BJ (cell line): ENCODE data around the gene BCL2L1. TPM values are rescaled to one million over a fixed set of nuclear protein-coding genes. Genes with fewer than 3 reads are reported as not detected.
"Not testable (repeated sequence)": the region's sequence is repeated elsewhere in the genome, so short reads cannot be mapped to it uniquely, and the experiment has no call there.

Source experiments
- CTCF ChIA-PET: fragments of 350-600 bp; formaldehyde crosslinking; extraction: SDS; loops from one replicate; lab custom pipeline; 2021; ENCODE audit warnings: antibody characterized with exemption, inconsistent platforms; lab: Yijun Ruan, JAX
- POLR2A ChIA-PET: fragments of 300-600 bp; sonication (Branson Sonifier 250); formaldehyde crosslinking; extraction: SDS; loops from one replicate; lab custom pipeline; 2021; ENCODE audit warnings: antibody characterized with exemption; lab: Charles Lee
- DNase-seq: peaks from one replicate; pipeline ENCODE4 v3.0.0-alpha.2; 2011; ENCODE audit warnings: low read depth
- H3K27me3 ChIP-seq: 2 replicates; pipeline ENCODE4 v1.6.0; 2011; ENCODE audit warnings: low read length; ENCODE audit not compliant: control insufficient read depth, insufficient read depth
- H3K36me3 ChIP-seq: 2 replicates; pipeline ENCODE4 v1.5.1; 2011; ENCODE audit warnings: low read length; ENCODE audit not compliant: control insufficient read depth, insufficient read depth
- H3K4me3 ChIP-seq: 2 replicates; pipeline ENCODE4 v1.5.1; 2011; ENCODE audit warnings: low read depth, mild to moderate bottlenecking, control low read depth, low read length
- CTCF ChIP-seq: IDR thresholded peaks from 2 replicates; pipeline ENCODE4 v1.5.1; 2011; ENCODE audit warnings: low read depth, mild to moderate bottlenecking, control low read depth, inconsistent platforms, low read length, moderate library complexity; ENCODE audit not compliant: insufficient read depth
- polyA plus RNA-seq: library from polyadenylated mRNA; depleted of rRNA; stranded (reverse); fragments of >200 nt; gene quantifications from 2 replicates; pipeline ENCODE4 v1.2.3, GENCODE V29; 2011

BCL2L1 gene
- polyA plus RNA-seq, 1 experiment: 90.7 TPM

- H3K27me3 ChIP-seq: no peaks in the 10 kb centered on the region
- no peak overlapping the region for H3K4me3 ChIP-seq
- no peaks in the 10 kb centered on the region for H3K36me3 ChIP-seq
- CTCF ChIA-PET: interaction anchor here (0.8 to 5.9 kb wide), 3 partner anchors 9 to 40 kb away, joined by 3 to 33 read pairs (median 13); no protein-coding TSS in a partner anchor
- peak; percentile 39 for DNase-seq
- TF ChIP-seq CTCF: no peak
- POLR2A ChIA-PET: no interaction called here
These were observed 69.7 kb downstream of the BCL2L1 start for GRCh38 chr20:31652917-31653396.

- H3K27me3 ChIP-seq, H3K4me3 ChIP-seq, POLR2A ChIA-PET, DNase-seq, H3K36me3 ChIP-seq: not testable (repeated sequence)
- CTCF ChIA-PET: interaction anchor here (1.4 to 4.0 kb wide), 4 partner anchors 11 to 76 kb away, joined by 3 to 21 read pairs (median 12); no protein-coding TSS in a partner anchor
These were observed 74.6 kb downstream of the BCL2L1 start for GRCh38 chr20:31648104-31648503.

- peaks cover 1% of the 10 kb centered on the region; the same call in 1 of the 2 replicates for H3K27me3 ChIP-seq
- CTCF ChIA-PET: interaction anchor here (0.5 to 2.8 kb wide), 3 partner anchors 11 to 187 kb away, joined by 4 to 23 read pairs (median 12); no protein-coding TSS in a partner anchor
- DNase-seq: no peak
- POLR2A ChIA-PET: no interaction called here
- no peak overlapping the region for H3K4me3 ChIP-seq
- no peaks in the 10 kb centered on the region for H3K36me3 ChIP-seq
- no peak for TF ChIP-seq CTCF
These were observed 78.0 kb downstream of the BCL2L1 start for GRCh38 chr20:31644701-31645100.

- no peak for TF ChIP-seq CTCF
- no peaks in the 10 kb centered on the region for H3K36me3 ChIP-seq
- H3K4me3 ChIP-seq: no peak overlapping the region
- DNase-seq: no peak
- H3K27me3 ChIP-seq: peaks cover 4% of the 10 kb centered on the region; the same call in 1 of the 2 replicates
- ChIA-PET CTCF (interaction anchor here (2.7 to 2.8 kb wide), 2 partner anchors 10 to 81 kb away, joined by 12 to 23 read pairs; no protein-coding TSS in a partner anchor), POLR2A (no interaction called here)
These were observed 79.1 kb downstream of the BCL2L1 start for GRCh38 chr20:31643522-31643921.

GRCh38 chr20:31642837-31643236, 79.8 kb downstream of the BCL2L1 start:
- DNase-seq: no peak
- ChIA-PET CTCF (interaction anchor here (2.7 to 2.8 kb wide), 2 partner anchors 9 to 81 kb away, joined by 12 to 23 read pairs; no protein-coding TSS in a partner anchor), POLR2A (interaction anchor here (0.6 kb wide), 1 partner anchor 27 kb away, joined by 9 read pairs; no protein-coding TSS in a partner anchor)
- peaks cover 4% of the 10 kb centered on the region; the same call in 1 of the 2 replicates for H3K27me3 ChIP-seq
- no peak for TF ChIP-seq CTCF
- no peak overlapping the region for H3K4me3 ChIP-seq
- H3K36me3 ChIP-seq: no peaks in the 10 kb centered on the region

GRCh38 chr20:31641391-31641790, 81.3 kb downstream of the BCL2L1 start:
- no peak for TF ChIP-seq CTCF
- no peak for DNase-seq
- Histone ChIP-seq H3K36me3 (no peaks in the 10 kb centered on the region), H3K4me3 (no peak overlapping the region), H3K27me3 (peaks cover 4% of the 10 kb centered on the region; the same call in 1 of the 2 replicates)
- CTCF ChIA-PET: interaction anchor here (0.6 to 3.5 kb wide), 4 partner anchors 29 to 154 kb away, joined by 3 to 16 read pairs (median 4); no protein-coding TSS in a partner anchor
- POLR2A ChIA-PET: no interaction called here
